Naive thymus-derived CD4-positive, alpha-beta T cell (primary cell): ENCODE results near the gene ZGLP1. TPM values are rescaled to one million over a fixed set of nuclear protein-coding genes. Genes with fewer than 3 reads are reported as not detected.

Source experiments
- ATAC-seq: fragments of 150-1000 bp; cut with Tn5 transposase; 2 replicates; pipeline ENCODE4 v1.10.0; 2021; ENCODE audit warnings: mild to moderate bottlenecking, moderate library complexity
- CTCF ChIA-PET: fragments of 350-600 bp; sonication (Branson Sonifier 250); formaldehyde crosslinking; loops from one replicate; lab custom pipeline; 2021; ENCODE audit warnings: antibody characterized with exemption; lab: Charles Lee
- POLR2A ChIA-PET: fragments of 350-600 bp; sonication (Branson Sonifier 250); formaldehyde crosslinking; loops from one replicate; lab custom pipeline; 2021; ENCODE audit warnings: antibody characterized with exemption, inconsistent platforms; lab: Charles Lee
- DNase-seq, 9 donors: peaks; one replicate each; pipeline versions ENCODE4 v3.0.0 to v3.0.0-alpha.2; 2020 to 2022; ENCODE audit warnings: mixed read lengths in 1 of 9
- H3K27ac ChIP-seq: one replicate; pipeline ENCODE4 v1.7.0; 2013; ENCODE audit warnings: mild to moderate bottlenecking, low read depth, low read length, moderate library complexity
- H3K27me3 ChIP-seq, 2 donors: one replicate each; pipeline ENCODE4 v1.7.0; 2013; ENCODE audit warnings: low read length in 2 of 2, mild to moderate bottlenecking in 2 of 2, moderate library complexity in 2 of 2; ENCODE audit not compliant: control insufficient read depth in 2 of 2, insufficient read depth in 2 of 2
- H3K36me3 ChIP-seq, 3 experiments: 1 replicate in 2 of 3; 2 replicates in 1 of 3; pipeline ENCODE4 v1.7.0; 2013; ENCODE audit warnings: low read length in 3 of 3, mild to moderate bottlenecking in 3 of 3, moderate library complexity in 1 of 3; ENCODE audit not compliant: insufficient read depth in 3 of 3, control insufficient read depth in 2 of 3
- H3K4me1 ChIP-seq, 2 donors: one replicate each; pipeline ENCODE4 v1.7.0; 2013; ENCODE audit warnings: low read length in 2 of 2, mild to moderate bottlenecking in 2 of 2, moderate library complexity in 1 of 2; ENCODE audit not compliant: control insufficient read depth in 2 of 2, insufficient read depth in 2 of 2
- H3K4me3 ChIP-seq: 2 replicates; pipeline ENCODE4 v1.7.0; 2013; ENCODE audit warnings: mild to moderate bottlenecking, low read length
- H3K9me3 ChIP-seq, 3 experiments: 1 replicate in 2 of 3; 2 replicates in 1 of 3; pipeline ENCODE4 v1.7.0; 2013; ENCODE audit warnings: low read length in 3 of 3; ENCODE audit not compliant: control insufficient read depth in 2 of 3
- H3K27ac Mint-ChIP-seq, 9 donors: one replicate each; pipeline ENCODE4 v1.8.0; 2020 to 2022; ENCODE audit warnings: mixed read lengths in 9 of 9, mild to moderate bottlenecking in 8 of 9, moderate library complexity in 5 of 9, inconsistent platforms in 2 of 9
- H3K27me3 Mint-ChIP-seq, 5 donors: one replicate each; pipeline ENCODE4 v1.8.0; 2021 to 2022; ENCODE audit warnings: mixed read lengths in 5 of 5, mild to moderate bottlenecking in 1 of 5
- H3K36me3 Mint-ChIP-seq, 5 donors: one replicate each; pipeline ENCODE4 v1.8.0; 2020 to 2022; ENCODE audit warnings: mixed read lengths in 5 of 5, mild to moderate bottlenecking in 3 of 5, inconsistent platforms in 1 of 5
- H3K4me1 Mint-ChIP-seq, 7 donors: one replicate each; pipeline ENCODE4 v1.8.0; 2020 to 2022; ENCODE audit warnings: mixed read lengths in 7 of 7, mild to moderate bottlenecking in 3 of 7, inconsistent platforms in 1 of 7
- H3K4me3 Mint-ChIP-seq, 10 donors: one replicate each; pipeline ENCODE4 v1.8.0; 2020 to 2022; ENCODE audit warnings: mild to moderate bottlenecking in 10 of 10, mixed read lengths in 10 of 10, moderate library complexity in 6 of 10, inconsistent platforms in 2 of 10
- H3K9me3 Mint-ChIP-seq, 11 donors: one replicate each; pipeline ENCODE4 v1.8.0; 2020 to 2022; ENCODE audit warnings: mixed read lengths in 11 of 11, mild to moderate bottlenecking in 4 of 11, inconsistent platforms in 1 of 11, moderate library complexity in 1 of 11
- intact Hi-C, 2 donors: fragments of 100-400 bp; cut with micrococcal nuclease; formaldehyde crosslinking; loops; one replicate each; pipeline ENCODE4 v1.15.1; 2023
- polyA plus RNA-seq, 2 donors: library from polyadenylated mRNA; unstranded; fragments of 300-500 nt; fragmentation: Illumina TruSeq; gene quantifications; one replicate each; pipeline ENCODE4 v1.2.3, GENCODE V29; 2021
- total RNA-seq, 6 experiments: library from RNA in 5 of 6; stranded (reverse) in 5 of 6; gene quantifications; 1 replicate in 5 of 6; 2 replicates in 1 of 6; pipeline ENCODE4 v1.2.3 and lab custom pipeline; 2021 to 2026

Gene ZGLP1
- total and polyA plus RNA-seq, 7 experiments from 2014 or later, result 0.22 to 11.4 (median 5.7) TPM; not detected in 1

DNA sequence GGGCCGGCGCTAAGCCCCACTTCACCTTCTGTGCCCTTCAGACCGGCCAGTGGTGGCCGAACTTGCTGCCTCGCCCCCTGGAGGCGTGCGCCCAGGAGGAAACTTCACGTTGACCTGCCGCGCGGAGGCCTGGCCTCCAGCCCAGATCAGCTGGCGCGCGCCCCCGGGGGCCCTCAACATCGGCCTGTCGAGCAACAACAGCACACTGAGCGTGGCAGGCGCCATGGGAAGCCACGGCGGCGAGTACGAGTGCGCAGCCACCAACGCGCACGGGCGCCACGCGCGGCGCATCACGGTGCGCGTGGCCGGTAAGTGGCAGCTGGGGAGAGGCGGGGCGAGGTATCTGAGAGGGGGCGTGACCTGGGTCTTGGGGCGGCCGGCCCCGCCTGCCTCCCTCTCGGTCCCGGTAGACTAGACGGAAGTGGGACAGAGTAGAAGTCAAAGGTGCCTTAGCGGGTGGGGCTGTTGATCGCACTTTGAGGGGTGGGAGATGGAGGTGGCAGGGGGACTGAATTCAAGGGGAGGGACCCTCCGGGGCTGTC lies 14.2 kb downstream of the ZGLP1 start:
- H3K27me3 Mint-ChIP-seq, result peaks cover 31 to 66% (median 37%) of the 10 kb centered on the region in 5 donors
- H3K27me3 ChIP-seq, result peaks cover 0 to 39% of the 10 kb centered on the region in 2 donors
- ChIA-PET POLR2A (interaction anchor here (0.7 kb wide), 1 partner anchor 9 kb away, joined by 3 read pairs; the partner anchor contains the start of gene ICAM4), CTCF (interaction anchor here (1.0 kb wide), 1 partner anchor 24 kb away, joined by 4 read pairs; the partner anchor contains the start of gene ICAM1)
- H3K36me3 Mint-ChIP-seq, result peaks cover 0 to 9% (median 0%) of the 10 kb centered on the region in 5 donors
- intact Hi-C loops, result loop anchor here in 1 of 2 donors (1.0 kb wide), 1 partner anchor 9 kb away; the partner anchor contains the start of gene ICAM4
- H3K4me3 Mint-ChIP-seq, result peak overlapping the region; percentile 74 to 90 (median 85)
- peaks cover 23 to 48% (median 36%) of the 10 kb centered on the region in 7 donors for H3K4me1 Mint-ChIP-seq
- no peak overlapping the region for H3K27ac ChIP-seq
- peaks cover 0 to 4% (median 0%) of the 10 kb centered on the region in 11 donors for H3K9me3 Mint-ChIP-seq
- ATAC-seq (peak; percentile 80), DNase-seq (peak; percentile 45 to 72 (median 64))
- H3K36me3 ChIP-seq, result no peaks in the 10 kb centered on the region
- H3K27ac Mint-ChIP-seq, result peak overlapping the region in 5 of 9 donors; percentile 45 to 83 (median 74)
- peak overlapping the region; percentile 77 for H3K4me3 ChIP-seq
- H3K9me3 ChIP-seq, result no peaks in the 10 kb centered on the region
- H3K4me1 ChIP-seq, result peaks cover 42 to 45% of the 10 kb centered on the region in 2 donors

DNA sequence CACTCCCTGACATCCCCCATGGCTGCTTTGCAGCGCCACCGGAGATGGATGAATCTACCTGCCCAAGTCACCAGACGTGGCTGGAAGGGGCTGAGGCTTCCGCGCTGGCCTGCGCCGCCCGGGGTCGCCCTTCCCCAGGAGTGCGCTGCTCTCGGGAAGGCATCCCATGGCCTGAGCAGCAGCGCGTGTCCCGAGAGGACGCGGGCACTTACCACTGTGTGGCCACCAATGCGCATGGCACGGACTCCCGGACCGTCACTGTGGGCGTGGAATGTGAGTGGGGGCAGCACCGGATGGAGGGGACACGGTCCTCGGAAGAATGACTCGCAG lies 15.3 kb downstream of the ZGLP1 start:
- H3K27me3 Mint-ChIP-seq, result peaks cover 33 to 64% (median 42%) of the 10 kb centered on the region in 5 donors
- intact Hi-C loops, result loop anchor here in 1 of 2 donors (5.0 kb wide), 1 partner anchor 218 kb away; no protein-coding TSS in a partner anchor
- POLR2A ChIA-PET, result no interaction called here
- Histone ChIP-seq H3K4me1 (peaks cover 48 to 52% of the 10 kb centered on the region in 2 donors), H3K9me3 (no peaks in the 10 kb centered on the region), H3K36me3 (no peaks in the 10 kb centered on the region), H3K27me3 (peaks cover 0 to 39% of the 10 kb centered on the region in 2 donors), H3K27ac (no peak overlapping the region), H3K4me3 (no peak overlapping the region)
- DNase-seq (peak in 1 of 9 donors; percentile 5), ATAC-seq (no peak)
- H3K9me3 Mint-ChIP-seq, result peaks cover 0 to 4% (median 0%) of the 10 kb centered on the region in 11 donors
- peaks cover 31 to 53% (median 40%) of the 10 kb centered on the region in 7 donors for H3K4me1 Mint-ChIP-seq
- peak overlapping the region in 1 of 9 donors; percentile 66 for H3K27ac Mint-ChIP-seq
- H3K4me3 Mint-ChIP-seq, result peak overlapping the region in 9 of 10 donors; percentile 9 to 87 (median 40)
- CTCF ChIA-PET, result no interaction called here
- H3K36me3 Mint-ChIP-seq, result peaks cover 0 to 9% (median 0%) of the 10 kb centered on the region in 5 donors

DNA sequence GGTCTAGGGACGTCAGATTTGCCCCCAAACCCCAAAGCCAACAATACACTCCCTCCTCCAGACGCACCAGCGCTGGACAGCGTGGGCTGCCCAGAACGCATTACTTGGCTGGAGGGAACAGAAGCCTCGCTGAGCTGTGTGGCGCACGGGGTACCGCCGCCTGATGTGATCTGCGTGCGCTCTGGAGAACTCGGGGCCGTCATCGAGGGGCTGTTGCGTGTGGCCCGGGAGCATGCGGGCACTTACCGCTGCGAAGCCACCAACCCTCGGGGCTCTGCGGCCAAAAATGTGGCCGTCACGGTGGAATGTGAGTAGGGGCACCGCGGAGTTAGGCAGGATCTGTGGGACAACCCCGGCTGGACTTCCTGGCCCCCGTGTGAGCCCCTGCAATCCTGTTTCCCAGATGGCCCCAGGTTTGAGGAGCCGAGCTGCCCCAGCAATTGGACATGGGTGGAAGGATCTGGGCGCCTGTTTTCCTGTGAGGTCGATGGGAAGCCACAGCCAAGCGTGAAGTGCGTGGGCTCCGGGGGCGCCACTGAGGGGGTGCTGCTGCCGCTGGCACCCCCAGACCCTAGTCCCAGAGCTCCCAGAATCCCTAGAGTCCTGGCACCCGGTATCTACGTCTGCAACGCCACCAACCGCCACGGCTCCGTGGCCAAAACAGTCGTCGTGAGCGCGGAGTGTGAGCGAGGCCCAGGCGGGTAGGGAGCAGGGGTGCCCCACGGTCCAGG lies 15.8 kb downstream of the ZGLP1 start:
- intact Hi-C loops, result loop anchor here in 1 of 2 donors (5.0 kb wide), 1 partner anchor 218 kb away; no protein-coding TSS in a partner anchor
- Mint-ChIP-seq H3K27me3 (peaks cover 34 to 69% (median 43%) of the 10 kb centered on the region in 5 donors), H3K27ac (peak overlapping the region in 3 of 9 donors; percentile 45 to 88 (median 87)), H3K36me3 (peaks cover 0 to 9% (median 0%) of the 10 kb centered on the region in 5 donors), H3K4me1 (peaks cover 35 to 58% (median 46%) of the 10 kb centered on the region in 7 donors), H3K4me3 (peak overlapping the region in 8 of 10 donors; percentile 33 to 87 (median 78)), H3K9me3 (peaks cover 0 to 4% (median 0%) of the 10 kb centered on the region in 11 donors)
- POLR2A ChIA-PET, result no interaction called here
- no peak for ATAC-seq
- H3K27ac ChIP-seq, result no peak overlapping the region
- no peaks in the 10 kb centered on the region for H3K36me3 ChIP-seq
- peaks cover 53 to 56% of the 10 kb centered on the region in 2 donors for H3K4me1 ChIP-seq
- DNase-seq, result no peak
- peaks cover 3 to 44% of the 10 kb centered on the region in 2 donors for H3K27me3 ChIP-seq
- CTCF ChIA-PET, result no interaction called here
- no peak overlapping the region for H3K4me3 ChIP-seq
- no peaks in the 10 kb centered on the region for H3K9me3 ChIP-seq

DNA sequence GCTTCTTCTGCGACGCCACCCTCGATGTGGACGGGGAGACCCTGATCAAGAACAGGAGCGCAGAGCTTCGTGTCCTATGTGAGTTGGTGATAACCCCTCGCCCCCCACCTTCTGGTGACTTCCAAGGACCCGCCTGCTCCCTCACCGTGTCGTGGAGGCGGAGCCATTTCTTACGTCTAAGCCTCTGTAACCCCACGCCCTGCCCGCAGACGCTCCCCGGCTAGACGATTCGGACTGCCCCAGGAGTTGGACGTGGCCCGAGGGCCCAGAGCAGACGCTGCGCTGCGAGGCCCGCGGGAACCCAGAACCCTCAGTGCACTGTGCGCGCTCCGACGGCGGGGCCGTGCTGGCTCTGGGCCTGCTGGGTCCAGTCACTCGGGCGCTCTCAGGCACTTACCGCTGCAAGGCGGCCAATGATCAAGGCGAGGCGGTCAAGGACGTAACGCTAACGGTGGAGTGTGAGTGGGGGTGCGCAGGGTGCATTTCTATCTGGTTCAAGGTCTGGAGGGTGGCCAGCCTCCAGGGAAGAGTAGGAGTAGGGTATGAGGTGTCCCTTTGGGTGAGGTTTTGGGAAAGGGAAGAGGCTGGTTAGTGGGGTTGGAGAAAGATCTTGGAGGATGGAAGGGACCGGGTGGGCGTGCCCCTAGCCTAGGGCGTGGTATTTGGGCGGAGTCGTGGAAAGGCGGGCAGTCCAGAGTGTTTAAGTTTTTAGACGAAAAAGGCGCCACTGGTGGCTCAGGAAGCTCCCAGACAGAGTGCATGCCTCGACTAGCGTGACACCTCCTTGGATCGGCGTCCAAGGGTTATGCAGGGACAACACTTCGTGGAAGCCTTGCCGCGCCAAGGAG lies 16.6 kb downstream of the ZGLP1 start:
- H3K9me3 ChIP-seq, result no peaks in the 10 kb centered on the region
- ATAC-seq, result no peak
- H3K27me3 ChIP-seq, result peaks cover 8 to 49% of the 10 kb centered on the region in 2 donors
- DNase-seq, result peak in 2 of 9 donors; percentile 11 to 29
- Mint-ChIP-seq H3K9me3 (peaks cover 0 to 4% (median 0%) of the 10 kb centered on the region in 11 donors), H3K27me3 (peaks cover 40 to 75% (median 48%) of the 10 kb centered on the region in 5 donors), H3K27ac (peak overlapping the region in 4 of 9 donors; percentile 45 to 88 (median 82)), H3K4me3 (peak overlapping the region; percentile 34 to 87 (median 80)), H3K36me3 (peaks cover 0 to 9% (median 0%) of the 10 kb centered on the region in 5 donors), H3K4me1 (peaks cover 41 to 64% (median 52%) of the 10 kb centered on the region in 7 donors)
- POLR2A ChIA-PET, result interaction anchor here (5.3 kb wide), 1 partner anchor 22 kb away, joined by 28 read pairs; the partner anchor contains the start of gene ICAM1
- CTCF ChIA-PET, result interaction anchor here (1.5 kb wide), 2 partner anchors 24 to 96 kb away, joined by 5 read pairs; no protein-coding TSS in a partner anchor
- H3K27ac ChIP-seq, result no peak overlapping the region
- H3K4me1 ChIP-seq, result peaks cover 58 to 61% of the 10 kb centered on the region in 2 donors
- H3K36me3 ChIP-seq, result no peaks in the 10 kb centered on the region
- peak overlapping the region; percentile 54 for H3K4me3 ChIP-seq
- intact Hi-C loops, result loop anchor here in 1 of 2 donors (5.0 kb wide), 1 partner anchor 219 kb away; no protein-coding TSS in a partner anchor

DNA sequence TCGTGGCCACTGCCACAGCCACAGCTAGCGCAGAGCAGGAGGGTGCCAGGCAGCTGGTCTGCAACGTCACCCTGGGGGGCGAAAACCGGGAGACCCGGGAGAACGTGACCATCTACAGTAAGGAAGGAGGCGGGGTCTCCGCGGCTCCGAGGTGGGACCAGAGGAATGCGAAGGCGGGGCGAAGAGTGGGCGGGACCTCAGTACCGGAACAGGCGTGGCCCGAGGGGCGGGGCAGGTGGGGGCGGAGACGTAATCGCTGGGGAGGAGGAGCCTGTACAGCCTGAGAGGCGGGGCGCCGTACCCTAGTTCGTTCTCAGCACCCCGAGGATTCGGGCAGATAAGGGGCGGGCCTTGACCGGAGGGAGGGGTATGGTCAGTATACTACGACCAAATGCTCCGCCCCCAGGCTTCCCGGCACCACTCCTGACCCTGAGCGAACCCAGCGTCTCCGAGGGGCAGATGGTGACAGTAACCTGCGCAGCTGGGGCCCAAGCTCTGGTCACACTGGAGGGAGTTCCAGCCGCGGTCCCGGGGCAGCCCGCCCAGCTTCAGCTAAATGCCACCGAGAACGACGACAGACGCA lies 17.3 kb downstream of the ZGLP1 start:
- Mint-ChIP-seq H3K27me3 (peaks cover 43 to 81% (median 52%) of the 10 kb centered on the region in 5 donors), H3K36me3 (peaks cover 0 to 12% (median 0%) of the 10 kb centered on the region in 5 donors), H3K27ac (peak overlapping the region in 4 of 9 donors; percentile 34 to 88 (median 68)), H3K4me3 (peak overlapping the region; percentile 70 to 87 (median 80)), H3K4me1 (peaks cover 44 to 71% (median 60%) of the 10 kb centered on the region in 7 donors), H3K9me3 (peaks cover 0 to 4% (median 0%) of the 10 kb centered on the region in 11 donors)
- H3K4me3 ChIP-seq, result peak overlapping the region; percentile 54
- H3K36me3 ChIP-seq, result no peaks in the 10 kb centered on the region
- peaks cover 62 to 66% of the 10 kb centered on the region in 2 donors for H3K4me1 ChIP-seq
- ChIA-PET POLR2A (interaction anchor here (5.3 kb wide), 1 partner anchor 22 kb away, joined by 28 read pairs; the partner anchor contains the start of gene ICAM1), CTCF (interaction anchor here (1.5 kb wide), 2 partner anchors 23 to 96 kb away, joined by 5 read pairs; no protein-coding TSS in a partner anchor)
- intact Hi-C loops, result loop anchor here in 1 of 2 donors (5.0 kb wide), 1 partner anchor 220 kb away; no protein-coding TSS in a partner anchor
- H3K27me3 ChIP-seq, result peaks cover 8 to 55% of the 10 kb centered on the region in 2 donors
- H3K9me3 ChIP-seq, result no peaks in the 10 kb centered on the region
- DNase-seq (peak in 8 of 9 donors; percentile 49 to 85 (median 54)), ATAC-seq (peak; percentile 74)
- H3K27ac ChIP-seq, result no peak overlapping the region
